ENCODE results near the gene FEN1. TPM values are rescaled to one million over a fixed set of nuclear protein-coding genes. Genes with fewer than 3 reads are reported as not detected.

Gene FEN1
- polyA plus RNA-seq, 2 of the 4 experiments (the other 2 are of a cell fraction), result 38.4 to 105 TPM

DNA sequence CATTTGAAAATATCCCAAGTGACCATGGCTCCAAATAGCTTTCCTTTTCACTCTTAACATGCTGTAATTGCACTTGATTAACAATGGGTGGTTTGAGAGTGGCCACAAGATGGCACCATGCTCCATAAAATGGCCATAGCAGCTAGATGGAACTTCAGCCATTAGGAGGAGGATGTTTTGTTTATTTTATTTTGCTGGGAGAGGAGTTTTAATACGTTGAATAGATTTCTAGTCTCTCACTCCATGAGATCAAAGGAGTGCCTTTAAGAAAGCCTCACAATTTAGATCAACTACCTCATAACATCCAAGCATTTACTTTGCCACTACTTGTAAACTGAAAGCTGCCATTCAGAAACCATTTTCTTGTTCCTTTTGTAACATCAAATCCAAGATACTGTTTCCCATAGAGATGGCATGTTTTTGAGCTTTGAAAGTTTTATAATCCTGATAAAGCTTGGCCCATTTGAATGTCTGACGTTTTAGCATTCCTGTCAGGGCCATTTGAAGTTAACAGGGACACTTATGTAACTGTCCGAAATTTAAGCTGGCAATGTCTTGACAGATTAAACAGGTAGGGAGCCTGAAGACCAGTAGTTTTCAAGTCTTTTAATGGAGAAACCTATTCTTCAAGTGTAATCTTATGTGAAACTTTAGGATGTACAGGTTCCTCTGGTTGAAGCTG, 4.7 kb downstream of the FEN1 start (continued):
- TF ChIP-seq, protein P1, sequence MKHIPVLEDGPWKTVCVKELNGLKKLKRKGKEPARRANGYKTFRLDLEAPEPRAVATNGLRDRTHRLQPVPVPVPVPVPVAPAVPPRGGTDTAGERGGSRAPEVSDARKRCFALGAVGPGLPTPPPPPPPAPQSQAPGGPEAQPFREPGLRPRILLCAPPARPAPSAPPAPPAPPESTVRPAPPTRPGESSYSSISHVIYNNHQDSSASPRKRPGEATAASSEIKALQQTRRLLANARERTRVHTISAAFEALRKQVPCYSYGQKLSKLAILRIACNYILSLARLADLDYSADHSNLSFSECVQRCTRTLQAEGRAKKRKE (CRISPR knock-in tag; IDR thresholded peaks at IDR 0.05; ENCODE audit: low read depth), result no peak
- TF ChIP-seq, protein P2, sequence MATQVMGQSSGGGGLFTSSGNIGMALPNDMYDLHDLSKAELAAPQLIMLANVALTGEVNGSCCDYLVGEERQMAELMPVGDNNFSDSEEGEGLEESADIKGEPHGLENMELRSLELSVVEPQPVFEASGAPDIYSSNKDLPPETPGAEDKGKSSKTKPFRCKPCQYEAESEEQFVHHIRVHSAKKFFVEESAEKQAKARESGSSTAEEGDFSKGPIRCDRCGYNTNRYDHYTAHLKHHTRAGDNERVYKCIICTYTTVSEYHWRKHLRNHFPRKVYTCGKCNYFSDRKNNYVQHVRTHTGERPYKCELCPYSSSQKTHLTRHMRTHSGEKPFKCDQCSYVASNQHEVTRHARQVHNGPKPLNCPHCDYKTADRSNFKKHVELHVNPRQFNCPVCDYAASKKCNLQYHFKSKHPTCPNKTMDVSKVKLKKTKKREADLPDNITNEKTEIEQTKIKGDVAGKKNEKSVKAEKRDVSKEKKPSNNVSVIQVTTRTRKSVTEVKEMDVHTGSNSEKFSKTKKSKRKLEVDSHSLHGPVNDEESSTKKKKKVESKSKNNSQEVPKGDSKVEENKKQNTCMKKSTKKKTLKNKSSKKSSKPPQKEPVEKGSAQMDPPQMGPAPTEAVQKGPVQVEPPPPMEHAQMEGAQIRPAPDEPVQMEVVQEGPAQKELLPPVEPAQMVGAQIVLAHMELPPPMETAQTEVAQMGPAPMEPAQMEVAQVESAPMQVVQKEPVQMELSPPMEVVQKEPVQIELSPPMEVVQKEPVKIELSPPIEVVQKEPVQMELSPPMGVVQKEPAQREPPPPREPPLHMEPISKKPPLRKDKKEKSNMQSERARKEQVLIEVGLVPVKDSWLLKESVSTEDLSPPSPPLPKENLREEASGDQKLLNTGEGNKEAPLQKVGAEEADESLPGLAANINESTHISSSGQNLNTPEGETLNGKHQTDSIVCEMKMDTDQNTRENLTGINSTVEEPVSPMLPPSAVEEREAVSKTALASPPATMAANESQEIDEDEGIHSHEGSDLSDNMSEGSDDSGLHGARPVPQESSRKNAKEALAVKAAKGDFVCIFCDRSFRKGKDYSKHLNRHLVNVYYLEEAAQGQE (IDR thresholded peaks at IDR 0.05), result no peak
- TF ChIP-seq, protein P3, sequence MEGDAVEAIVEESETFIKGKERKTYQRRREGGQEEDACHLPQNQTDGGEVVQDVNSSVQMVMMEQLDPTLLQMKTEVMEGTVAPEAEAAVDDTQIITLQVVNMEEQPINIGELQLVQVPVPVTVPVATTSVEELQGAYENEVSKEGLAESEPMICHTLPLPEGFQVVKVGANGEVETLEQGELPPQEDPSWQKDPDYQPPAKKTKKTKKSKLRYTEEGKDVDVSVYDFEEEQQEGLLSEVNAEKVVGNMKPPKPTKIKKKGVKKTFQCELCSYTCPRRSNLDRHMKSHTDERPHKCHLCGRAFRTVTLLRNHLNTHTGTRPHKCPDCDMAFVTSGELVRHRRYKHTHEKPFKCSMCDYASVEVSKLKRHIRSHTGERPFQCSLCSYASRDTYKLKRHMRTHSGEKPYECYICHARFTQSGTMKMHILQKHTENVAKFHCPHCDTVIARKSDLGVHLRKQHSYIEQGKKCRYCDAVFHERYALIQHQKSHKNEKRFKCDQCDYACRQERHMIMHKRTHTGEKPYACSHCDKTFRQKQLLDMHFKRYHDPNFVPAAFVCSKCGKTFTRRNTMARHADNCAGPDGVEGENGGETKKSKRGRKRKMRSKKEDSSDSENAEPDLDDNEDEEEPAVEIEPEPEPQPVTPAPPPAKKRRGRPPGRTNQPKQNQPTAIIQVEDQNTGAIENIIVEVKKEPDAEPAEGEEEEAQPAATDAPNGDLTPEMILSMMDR (IDR thresholded peaks at IDR 0.05), result peak; percentile 95
- TF ChIP-seq HDAC2 (IDR thresholded peaks at IDR 0.05), result no peak
- TF ChIP-seq EP300 (IDR thresholded peaks at IDR 0.05), result no peak
- TF ChIP-seq RCOR1 (IDR thresholded peaks at IDR 0.05; ENCODE audit: low read depth, low read length), result no peak
- no peak for TF ChIP-seq PHF8 (IDR thresholded peaks at IDR 0.05; ENCODE audit: borderline replicate concordance, low read depth)
- TF ChIP-seq, protein P4, sequence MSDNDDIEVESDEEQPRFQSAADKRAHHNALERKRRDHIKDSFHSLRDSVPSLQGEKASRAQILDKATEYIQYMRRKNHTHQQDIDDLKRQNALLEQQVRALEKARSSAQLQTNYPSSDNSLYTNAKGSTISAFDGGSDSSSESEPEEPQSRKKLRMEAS (IDR thresholded peaks at IDR 0.05), result no peak
- TF ChIP-seq KDM5A (IDR thresholded peaks at IDR 0.05), result no peak
- no peak for TF ChIP-seq GATA3 (IDR thresholded peaks at IDR 0.05; ENCODE audit: borderline replicate concordance)
- TF ChIP-seq CBX2 (IDR thresholded peaks at IDR 0.05; ENCODE audit: borderline replicate concordance, low read depth), result no peak
- no peak for TF ChIP-seq ZSCAN20 (CRISPR knock-in tag; IDR thresholded peaks at IDR 0.05)
- TF ChIP-seq POLR2AphosphoS2 (conservative IDR thresholded peaks at IDR 0.05; ENCODE audit: low read length), result peak; percentile 82; the same call in 1 of the 2 replicates
- TF ChIP-seq, protein P5, sequence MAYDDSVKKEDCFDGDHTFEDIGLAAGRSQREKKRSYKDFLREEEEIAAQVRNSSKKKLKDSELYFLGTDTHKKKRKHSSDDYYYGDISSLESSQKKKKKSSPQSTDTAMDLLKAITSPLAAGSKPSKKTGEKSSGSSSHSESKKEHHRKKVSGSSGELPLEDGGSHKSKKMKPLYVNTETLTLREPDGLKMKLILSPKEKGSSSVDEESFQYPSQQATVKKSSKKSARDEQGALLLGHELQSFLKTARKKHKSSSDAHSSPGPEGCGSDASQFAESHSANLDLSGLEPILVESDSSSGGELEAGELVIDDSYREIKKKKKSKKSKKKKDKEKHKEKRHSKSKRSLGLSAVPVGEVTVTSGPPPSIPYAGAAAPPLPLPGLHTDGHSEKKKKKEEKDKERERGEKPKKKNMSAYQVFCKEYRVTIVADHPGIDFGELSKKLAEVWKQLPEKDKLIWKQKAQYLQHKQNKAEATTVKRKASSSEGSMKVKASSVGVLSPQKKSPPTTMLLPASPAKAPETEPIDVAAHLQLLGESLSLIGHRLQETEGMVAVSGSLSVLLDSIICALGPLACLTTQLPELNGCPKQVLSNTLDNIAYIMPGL (CRISPR knock-in tag; IDR thresholded peaks at IDR 0.05; ENCODE audit: borderline replicate concordance), result no peak
- TF ChIP-seq NFE2L2 (conservative IDR thresholded peaks at IDR 0.05; ENCODE audit: low read length), result no peak
- TF ChIP-seq HOXB5 (CRISPR knock-in tag; IDR thresholded peaks at IDR 0.05), result no peak
- TF ChIP-seq, protein P6, sequence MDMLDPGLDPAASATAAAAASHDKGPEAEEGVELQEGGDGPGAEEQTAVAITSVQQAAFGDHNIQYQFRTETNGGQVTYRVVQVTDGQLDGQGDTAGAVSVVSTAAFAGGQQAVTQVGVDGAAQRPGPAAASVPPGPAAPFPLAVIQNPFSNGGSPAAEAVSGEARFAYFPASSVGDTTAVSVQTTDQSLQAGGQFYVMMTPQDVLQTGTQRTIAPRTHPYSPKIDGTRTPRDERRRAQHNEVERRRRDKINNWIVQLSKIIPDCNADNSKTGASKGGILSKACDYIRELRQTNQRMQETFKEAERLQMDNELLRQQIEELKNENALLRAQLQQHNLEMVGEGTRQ (IDR thresholded peaks at IDR 0.05), result no peak

Data from A549 (cell line).